GM03348 (cell line): ENCODE data around the gene SLAMF1.
"Not testable (repeated sequence)": the region's sequence is repeated elsewhere in the genome, so short reads cannot be mapped to it uniquely, and the experiment has no call there.

Experiments
- DNase-seq: peaks from one replicate; pipeline ENCODE4 v3.0.0; 2012; ENCODE audit warnings: low spot score

Gene SLAMF1

DNA sequence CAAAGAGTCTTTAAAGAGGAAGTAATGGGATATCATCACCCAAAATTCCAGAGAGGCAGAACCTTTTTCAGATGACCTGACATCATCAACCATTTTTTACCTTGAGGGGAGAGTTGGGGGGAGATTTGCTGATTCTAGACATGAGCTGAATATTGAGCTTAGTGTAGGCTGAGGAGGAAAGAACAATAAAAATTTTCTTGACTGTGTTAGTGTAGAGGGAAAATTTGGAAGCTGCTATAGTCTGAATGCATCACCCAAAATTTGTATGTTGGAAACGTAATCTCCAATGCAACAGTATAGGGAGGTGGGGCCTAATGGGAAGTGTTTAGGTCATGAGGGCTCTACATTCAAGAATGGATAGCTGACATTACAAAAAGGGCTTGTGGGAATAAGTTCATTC lies 49.8 kb downstream of the SLAMF1 start:
- no peak for DNase-seq

DNA sequence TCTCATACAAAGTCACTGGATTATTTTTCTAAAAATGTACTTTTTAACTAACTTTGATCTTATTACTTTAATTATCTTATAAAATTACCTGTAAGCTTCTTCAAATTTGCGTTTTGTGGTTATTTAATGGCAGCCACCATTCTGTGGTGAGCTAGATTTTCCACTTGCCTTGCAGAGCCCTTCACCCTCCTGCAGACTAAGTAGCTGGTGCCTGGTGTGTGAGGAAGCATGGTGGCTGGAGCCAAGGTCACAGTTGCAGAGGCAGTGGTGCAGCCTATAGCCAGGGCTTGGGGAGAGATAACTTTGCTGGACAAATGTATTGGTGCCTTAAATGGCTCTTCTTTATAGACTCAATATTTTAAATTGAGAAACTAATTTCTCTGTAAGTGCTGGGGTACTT lies 56.4 kb downstream of the SLAMF1 start:
- no peak for DNase-seq

DNA sequence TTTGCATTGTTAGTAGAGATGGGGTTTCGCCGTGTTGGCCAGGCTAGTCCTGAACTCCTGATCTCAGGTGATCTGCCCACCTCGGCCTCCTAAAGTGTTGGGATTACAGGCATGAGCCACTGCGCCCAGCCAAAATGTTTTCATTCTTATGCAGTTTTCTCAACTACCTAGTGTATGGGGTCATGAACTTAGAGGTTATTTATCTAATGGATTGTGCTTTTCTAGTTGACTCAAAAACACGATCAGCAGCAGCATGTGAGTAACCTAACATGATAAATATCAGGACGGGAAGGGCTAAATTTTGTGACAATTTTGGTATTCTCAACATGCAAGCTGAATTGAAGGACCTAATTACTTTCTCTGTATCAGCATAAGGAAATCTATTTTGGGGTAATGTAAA lies 58.4 kb downstream of the SLAMF1 start:
- DNase-seq: no peak

DNA sequence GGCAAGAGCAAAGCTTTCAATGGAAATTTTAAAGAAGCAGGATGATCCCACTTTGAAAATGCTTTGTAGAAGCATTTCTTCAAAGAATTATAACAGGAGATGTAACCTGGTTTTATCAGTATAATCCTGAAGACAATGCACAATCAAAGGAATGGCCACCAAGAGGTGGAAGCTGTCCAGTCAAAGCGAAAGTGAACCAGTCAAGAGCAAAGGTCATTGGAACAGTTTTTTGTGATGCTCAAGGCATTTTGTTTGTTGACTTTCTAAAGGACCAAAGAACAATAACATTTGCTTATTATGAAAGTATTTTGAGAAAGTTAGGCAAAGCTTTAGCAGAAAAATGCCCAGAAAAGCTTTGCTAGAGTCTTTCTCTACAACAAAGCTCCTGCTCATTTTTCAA lies 62.1 kb downstream of the SLAMF1 start:
- no peak for DNase-seq

DNA sequence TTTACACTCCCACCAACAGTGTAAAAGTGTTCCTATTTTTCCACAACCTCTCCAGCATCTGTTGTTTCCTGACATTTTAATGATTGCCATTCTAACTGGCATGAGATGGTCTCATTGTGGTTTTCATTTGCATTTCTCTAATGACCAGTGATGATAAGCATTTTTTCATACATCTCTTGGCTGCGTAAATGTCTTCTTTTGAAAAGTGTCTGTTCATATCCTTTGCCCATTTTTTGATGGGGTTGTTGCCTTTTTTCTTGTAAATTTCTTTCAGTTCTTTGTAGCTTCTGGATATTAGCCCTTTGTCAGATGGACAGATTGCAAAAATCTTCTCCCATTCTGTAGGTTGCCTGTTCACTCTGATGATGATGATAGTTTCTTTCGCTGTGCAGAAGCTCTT lies 63.9 kb downstream of the SLAMF1 start:
- DNase-seq: not testable (repeated sequence)

DNA sequence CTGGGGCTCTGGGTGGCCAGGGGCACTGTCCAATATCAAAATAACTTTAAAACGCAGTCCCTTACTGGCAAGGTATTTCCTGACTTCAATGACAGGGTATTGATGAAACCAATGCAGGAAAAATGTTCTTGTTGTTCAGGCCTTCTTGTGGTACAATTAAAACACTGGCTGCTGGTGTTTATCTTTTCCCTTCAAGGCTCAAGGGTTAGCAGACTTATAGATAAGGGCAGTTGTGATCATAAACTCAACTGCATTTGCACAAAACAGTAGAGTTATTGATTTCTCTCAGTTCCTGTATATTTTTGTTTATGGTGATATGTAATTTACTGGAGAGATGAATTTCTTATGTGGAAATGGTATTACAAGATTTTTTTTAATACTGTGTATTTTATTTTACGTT lies 64.9 kb downstream of the SLAMF1 start:
- DNase-seq: no peak

DNA sequence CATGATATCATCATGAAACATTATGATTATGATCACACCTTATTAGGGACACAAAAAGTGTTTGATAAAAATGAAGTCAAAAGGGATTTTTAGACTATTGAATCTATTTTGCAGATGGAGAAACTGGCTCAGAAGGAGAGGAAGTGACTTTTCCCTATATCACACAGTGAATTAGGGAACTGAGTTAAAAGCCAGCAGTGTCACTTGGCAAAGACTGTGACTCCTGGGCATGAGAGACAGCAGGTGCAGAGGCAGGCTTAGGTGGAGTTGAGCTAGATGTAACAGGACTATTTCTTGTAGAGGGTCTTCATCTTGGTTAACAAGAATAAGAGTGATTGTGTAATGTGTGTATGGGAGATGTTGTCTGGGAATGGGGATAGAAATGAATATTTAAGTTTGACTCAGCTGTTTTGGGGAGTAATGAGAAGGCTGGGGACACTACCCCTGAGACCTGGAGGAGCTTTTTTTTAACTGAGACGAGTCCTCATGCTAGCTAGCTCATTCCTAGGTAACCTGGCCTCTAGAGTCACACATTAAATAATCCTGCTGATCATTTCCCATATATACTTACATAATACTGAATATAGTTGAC lies 66.5 kb downstream of the SLAMF1 start:
- no peak for DNase-seq

DNA sequence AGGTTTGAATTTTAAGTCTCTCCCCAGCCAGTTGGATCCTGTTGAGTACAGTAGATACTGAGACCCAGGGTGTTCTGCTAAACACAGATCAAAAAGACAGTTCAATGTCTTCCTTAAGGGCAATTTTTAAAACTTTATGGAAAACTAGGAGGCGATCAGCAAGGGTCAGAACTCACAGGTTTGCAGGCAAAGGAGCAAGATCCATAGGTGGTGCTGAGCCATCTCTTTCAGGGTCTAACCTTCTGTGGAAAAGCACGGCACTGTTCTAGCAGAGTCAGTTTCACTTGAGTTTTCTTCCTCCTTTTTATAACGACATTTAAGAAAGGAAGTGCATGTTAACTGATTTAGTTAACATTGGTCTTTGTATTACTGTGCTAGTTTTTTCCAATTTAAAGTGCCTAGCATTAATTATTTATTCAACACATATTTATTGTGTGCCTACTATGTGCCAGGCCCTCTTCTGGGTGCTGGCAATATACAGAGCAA lies 67.6 kb downstream of the SLAMF1 start, which contains the start of gene CD84:
TSS of gene CD84 (minus strand) at position 281 of the 486 bp plus-strand sequence. CDS start at position 222, 59 bp downstream.
- DNase-seq: no peak

DNA sequence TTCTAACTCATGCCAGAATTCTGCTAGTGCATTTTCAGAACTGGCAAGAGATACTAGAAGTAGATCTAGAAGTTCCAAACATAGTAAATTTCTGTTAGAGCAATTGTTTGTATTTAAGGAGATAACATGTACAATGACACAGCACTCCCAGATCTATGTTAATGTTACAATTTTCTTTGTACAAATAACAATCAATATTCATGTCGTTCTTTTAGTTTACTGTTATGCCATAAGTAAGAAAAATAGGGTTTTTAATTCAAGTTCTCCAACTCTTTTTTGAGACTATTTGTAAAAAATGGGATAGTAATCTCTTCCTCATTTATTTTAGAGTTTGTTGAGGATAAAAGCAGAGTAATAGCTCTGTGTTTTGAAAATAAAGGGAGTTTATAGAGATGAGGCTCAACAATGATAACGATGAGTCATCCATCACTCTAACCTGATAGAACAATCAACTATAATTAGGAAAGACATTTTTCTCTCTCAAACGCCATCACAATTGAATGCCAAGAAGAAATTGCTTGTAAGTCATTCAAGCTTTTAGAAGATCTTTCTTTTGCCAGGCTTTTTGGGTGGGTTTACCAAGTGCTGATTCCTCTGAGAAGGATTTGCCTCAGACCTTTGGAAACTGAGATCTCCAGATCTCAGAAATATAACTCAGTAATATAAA lies 68.2 kb downstream of the SLAMF1 start:
- DNase-seq: no peak

DNA sequence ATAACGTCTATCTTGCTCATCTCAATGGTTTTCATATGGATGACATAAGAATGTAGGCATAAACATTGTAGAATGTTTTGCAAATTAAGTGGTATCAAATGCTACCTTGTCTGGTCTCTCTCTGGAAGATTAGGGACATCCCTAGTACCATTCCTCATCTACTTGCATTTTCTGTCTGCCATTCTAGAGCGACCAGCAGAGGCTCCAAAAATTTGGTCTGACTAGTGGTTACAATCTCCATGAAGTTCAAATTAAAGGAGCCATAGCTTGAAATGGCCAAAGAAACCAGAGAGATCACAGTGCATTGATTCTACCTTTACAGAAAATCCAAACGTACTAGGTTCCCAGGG lies 68.7 kb downstream of the SLAMF1 start:
- DNase-seq: no peak

DNA sequence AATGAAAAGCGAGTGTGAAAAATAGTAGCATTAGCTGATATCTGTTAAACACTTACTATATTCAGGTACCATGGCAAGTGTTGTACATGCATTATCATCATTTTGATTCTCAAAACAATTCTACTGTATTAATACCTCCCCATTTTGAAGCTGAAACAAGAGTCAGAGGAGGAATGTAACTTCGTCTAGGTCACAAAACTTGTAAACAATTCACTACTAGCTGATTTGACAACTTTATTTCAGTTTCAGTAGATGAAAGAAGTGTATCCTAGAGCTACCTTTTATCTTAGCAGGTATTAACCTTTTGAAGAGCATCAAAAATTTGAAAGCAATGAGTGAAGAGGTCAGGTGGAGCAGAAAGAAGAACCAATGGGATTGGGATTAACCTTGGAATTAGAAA lies 69.2 kb downstream of the SLAMF1 start:
- DNase-seq: no peak

DNA sequence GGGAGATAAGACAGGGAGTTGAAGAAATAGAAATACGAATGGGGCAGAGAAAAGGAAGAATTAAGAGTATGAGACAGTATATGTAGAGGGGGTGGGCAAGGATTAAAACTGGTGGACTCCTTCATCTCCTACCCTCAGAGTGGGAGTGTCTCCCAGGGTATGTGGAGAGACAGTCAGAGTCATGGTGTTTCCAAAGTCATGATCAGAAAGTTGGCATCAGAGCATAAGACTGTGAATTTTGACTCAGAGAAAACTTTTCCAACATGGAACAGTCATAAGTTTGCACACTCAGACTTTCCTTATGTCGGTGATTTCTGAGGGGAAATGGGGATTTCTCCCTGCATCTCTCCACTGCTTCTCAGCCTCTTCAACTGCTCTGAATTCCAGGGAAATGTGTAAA lies 70.0 kb downstream of the SLAMF1 start:
- DNase-seq: no peak

DNA sequence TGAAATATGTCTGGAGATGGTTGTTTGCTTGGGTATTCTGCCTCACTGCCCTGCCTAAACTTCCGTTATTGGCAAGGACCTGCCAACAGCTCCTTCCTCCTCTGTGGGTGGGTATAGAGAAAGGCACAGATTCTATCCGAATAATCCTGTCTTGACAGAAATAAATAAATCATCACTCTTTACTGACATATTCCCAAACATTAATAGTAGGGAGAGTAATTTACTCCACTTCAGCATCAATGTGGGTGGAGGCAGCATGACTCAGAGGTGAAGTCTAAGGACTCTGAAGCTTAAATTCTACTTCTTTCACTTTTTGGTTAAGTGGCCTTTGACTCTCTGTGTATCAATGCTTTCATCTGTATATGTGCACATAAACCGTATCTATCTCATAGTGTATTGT lies 70.5 kb downstream of the SLAMF1 start:
- no peak for DNase-seq

DNA sequence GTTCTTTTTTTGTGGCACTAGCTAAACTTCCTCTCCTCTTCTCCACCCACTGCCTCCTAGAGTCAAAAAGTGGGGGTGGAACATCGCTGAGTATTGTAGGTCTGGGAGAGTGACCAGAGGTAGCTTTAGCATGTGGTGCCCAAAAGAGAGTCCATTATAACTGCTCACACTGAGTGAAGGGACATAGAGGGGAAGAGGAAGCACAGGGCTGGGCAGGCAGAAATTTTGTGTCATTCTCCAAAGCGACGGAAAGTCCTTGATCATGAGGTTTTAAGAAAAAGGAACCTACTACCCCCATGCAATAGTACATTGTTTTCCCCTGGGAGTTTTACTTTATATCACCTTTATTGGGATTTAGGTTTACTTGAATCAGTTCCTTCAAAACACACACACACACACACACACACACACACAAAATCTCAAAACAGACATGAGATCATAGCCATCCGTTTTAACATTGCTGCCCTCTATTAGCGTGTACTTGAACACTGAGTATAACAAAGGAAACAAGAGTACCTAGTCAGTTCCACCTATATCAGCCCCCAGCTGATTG lies 71.7 kb downstream of the SLAMF1 start:
- DNase-seq: no peak

DNA sequence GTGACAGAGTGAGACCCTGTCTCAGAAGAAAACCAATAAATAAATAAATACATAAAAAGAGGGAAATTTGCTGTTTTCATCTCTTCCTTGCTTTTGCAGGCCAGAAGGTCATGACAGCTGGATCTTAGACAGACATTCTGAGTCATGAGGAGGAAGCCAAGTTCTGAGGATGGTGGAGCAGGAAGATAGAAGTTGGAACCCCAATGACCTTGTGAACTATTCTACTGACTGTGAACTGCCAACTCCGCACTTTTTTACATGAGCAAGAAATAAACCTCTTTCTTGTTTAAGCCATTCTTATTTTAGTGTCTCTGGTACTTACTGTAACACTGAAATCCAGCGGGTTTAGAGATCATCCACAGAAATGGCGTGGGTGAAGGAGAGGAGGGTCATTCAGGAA lies 76.0 kb downstream of the SLAMF1 start:
- DNase-seq: no peak

DNA sequence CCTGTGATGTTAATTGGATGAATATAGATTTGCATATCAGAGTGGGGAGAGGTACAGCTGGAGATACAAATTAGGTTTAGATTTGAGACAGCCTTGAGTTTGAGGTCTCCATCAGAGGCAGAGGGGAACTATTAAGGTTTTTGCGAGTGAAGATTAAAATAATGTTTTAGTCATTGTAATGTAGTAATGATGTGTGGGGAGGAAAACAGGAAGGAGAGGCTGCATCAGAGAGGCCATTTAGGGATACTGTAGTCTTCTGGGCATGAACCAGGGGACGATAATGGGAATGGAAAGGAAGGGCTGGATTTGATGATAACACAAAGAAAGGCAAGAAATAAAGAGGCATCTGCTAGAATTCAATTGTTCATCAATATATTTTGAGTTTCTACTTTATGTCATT lies 77.0 kb downstream of the SLAMF1 start:
- DNase-seq: no peak

DNA sequence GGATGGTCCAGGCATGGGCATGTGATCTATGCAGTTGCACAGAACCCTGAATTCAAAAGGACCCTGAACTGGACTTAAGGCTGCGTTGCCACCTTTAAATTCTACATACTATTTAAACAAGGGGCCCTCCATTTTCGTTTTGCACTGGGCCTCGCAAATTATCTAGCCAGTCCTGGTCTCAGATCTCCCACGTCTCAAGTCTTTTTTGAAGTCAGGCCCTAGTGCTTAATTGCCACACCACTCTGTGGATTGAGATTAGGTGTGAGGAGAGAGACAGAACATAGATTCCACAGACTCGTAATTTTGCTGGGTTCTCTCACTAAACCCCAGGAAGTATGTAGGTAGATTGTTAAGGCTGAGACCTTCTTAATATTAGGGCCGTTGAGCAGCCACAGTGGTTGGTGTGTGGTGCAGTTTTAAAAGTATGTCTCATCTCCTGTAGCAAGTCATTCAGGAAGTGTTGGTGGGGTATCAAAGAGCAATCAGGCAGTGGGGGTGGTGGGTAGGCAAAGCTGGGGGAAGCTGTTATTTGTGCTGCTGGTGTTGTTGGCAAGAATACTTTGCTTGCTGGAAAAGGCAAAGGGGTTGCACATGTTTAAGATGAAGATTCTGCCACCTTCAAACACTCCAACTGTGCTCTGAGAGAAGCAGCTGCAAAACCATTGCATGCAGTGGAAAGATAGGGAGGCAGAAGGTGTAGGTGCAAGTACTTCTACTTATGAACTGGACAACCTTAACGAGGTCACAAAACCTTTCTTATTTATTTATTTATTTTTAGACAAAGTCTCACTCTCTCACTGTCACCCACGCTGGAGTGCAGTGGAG lies 78.8 kb downstream of the SLAMF1 start:
- DNase-seq: no peak

DNA sequence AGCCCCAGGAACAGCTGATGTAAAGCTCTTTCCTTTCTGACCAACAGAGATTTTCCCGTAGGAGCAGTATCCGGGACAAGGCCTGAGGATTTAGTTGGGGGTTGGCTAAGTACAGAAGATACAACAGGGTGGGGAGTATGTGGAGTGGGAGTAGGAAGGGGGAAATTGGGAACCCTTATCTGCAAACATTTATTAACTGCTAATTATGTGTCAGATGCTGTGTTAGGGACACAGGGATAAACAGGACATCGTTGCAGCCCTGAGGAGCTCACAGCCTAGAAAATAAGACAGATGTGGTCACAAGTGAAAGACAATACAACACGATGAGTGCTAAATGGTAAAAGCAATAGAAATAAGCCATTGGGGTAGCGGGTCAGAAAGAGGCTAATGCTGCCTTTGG lies 79.5 kb downstream of the SLAMF1 start:
- no peak for DNase-seq

DNA sequence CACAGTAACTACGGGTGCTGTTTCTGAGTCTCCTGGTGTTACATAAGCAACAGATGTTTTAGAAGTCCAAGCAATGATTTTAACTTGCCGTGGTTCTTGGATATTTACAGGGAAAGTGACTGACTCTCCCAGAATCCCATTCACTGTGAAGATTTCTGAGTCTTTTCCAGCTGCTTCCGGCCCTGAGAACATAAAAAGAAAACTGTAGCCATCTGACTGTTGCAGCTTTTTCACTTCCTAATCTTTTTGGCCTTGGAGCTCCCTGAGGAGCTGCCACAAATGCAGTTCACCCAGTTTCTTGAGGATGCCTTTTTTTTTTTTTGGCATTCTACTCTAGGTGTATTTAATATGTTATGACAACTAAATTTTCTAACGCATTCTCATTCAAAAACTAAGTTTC lies 81.3 kb downstream of the SLAMF1 start:
- DNase-seq: no peak

DNA sequence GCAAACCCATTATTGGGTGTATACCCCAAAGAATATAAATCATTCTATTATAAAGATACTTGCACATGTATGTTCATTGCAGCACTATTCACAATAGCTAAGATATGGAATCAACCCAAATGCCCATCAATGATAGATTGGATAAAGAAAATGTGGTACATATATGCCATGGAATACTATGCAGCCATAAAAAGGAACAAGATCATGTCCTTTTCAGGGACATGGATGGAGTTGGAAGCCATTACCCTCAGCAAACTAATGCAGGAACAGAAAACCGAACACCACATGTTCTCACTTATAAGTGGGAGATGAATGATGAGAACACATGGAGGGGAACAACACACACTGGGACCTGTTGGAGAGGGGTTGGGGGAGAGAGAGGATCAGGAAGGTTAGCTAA lies 83.6 kb downstream of the SLAMF1 start:
- DNase-seq: not testable (repeated sequence)

DNA sequence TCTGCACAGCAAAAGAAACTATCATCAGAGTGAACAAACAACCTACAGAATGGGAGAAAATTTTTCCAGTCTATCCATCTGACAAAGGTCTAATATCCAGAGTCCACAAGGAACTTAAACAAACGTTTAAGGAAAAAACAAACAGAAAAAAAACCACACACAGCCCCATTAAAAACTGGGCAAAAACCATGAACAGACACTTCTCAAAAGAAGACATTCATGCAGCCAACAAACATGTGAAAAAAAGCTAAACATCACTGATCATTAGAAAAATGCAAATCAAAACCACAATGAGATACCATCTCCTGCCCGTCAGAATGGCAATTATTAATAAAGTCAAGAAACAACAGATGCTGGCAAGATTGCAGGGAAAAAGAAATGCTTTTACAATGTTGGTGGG lies 84.1 kb downstream of the SLAMF1 start:
- not testable (repeated sequence) for DNase-seq

DNA sequence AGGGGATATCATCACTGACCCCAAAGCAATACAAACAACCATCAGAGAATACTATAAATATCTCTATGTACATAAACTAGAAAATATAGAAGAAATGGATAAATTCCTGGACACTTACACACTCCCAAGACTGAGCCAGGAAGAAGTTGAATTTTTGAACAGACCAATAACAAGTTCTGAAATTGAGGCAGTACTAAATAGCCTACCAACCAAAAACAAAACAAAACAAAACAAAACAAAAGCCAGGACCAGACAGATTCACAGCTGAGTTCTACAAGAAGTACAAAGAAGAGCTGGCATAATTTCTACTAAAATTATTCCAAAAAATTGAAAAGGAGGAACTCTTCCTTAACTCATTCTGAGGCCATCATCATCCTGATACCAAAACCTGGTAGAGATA lies 86.0 kb downstream of the SLAMF1 start:
- no peak for DNase-seq
